Hematopoietic multipotent progenitor cell (in vitro differentiated cells): ENCODE results near the gene CEP128. TPM values are rescaled to one million over a fixed set of nuclear protein-coding genes. Genes with fewer than 3 reads are reported as not detected.

Experiments
- DNase-seq, 3 donors: peaks; one replicate each; pipeline ENCODE4 v3.0.0-alpha.2; 2011 to 2015; ENCODE audit warnings: low read depth in 2 of 3, low spot score in 2 of 3
- total RNA-seq: library from RNA; depleted of rRNA; stranded (reverse); fragments of >200 nt; gene quantifications from one replicate; pipeline ENCODE4 v1.2.3, GENCODE V29; 2012

Gene CEP128
- 3.5 TPM for total RNA-seq

- peak; percentile 54 to 92 (median 89) for DNase-seq
These were observed at the start of gene CEP128 for GRCh38 chr14:80941241-80942185. TSS of gene CEP128 (minus strand) at chr14:80941738.

- no peak for DNase-seq
These were observed 47.3 kb upstream of the CEP128 start for GRCh38 chr14:80988735-80989429.

DNA sequence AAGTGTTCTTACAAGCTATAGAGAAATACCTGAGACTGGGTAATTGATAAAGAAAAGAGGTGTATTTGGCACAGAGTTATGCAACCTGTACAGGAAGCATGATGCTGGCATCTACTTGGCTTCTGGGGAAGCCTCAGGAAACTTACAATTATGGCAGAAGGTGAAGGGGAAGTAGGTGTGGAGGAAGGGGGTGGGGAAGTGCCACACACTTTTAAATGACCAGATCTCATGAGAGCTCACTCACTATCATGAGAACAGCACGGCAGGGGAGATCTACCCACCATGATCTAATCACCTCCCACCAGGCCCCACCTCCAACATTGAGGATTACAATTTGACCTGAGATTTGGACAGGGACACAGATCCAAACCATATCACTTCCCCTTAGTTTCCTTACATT is 46.7 kb upstream of the CEP128 start:
- no peak for DNase-seq

DNA sequence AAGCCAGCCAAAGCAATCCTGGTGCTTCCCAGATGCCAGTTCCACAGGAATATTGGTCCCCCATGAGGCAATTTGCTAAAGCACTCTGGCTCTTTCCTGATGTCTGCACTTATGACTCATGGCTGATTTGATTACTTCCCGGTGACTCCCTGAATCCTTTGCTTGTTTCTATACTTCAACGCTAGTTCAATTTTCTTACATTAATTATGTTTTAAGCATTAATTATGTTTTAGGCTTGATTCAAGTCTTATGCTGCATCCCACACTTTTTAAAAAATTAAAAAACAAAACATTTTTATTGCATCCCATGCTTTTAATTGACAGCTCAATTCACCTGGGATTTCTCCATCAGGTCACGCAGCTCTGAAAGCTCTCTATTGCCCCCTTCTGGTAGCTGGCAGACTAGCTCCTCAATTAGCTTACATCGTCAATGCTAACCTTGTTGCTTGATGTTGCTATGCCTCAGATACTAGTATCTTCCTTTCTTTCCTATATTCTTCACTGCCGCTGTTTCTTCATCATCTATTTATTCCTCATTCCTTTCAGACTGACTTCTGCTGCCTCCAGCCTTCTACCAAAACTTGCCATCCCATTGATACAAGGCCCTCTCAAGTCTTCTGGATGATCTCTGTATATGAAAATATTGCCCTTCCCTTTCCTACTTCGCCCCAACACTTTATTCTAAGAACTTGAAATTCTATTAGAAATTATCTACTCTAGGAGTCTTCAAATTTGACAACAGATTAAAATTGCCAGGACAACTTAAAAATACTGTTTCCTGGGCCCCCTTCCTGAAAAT is 45.9 kb upstream of the CEP128 start:
- DNase-seq = peak; percentile 44 to 70 (median 47)

DNA sequence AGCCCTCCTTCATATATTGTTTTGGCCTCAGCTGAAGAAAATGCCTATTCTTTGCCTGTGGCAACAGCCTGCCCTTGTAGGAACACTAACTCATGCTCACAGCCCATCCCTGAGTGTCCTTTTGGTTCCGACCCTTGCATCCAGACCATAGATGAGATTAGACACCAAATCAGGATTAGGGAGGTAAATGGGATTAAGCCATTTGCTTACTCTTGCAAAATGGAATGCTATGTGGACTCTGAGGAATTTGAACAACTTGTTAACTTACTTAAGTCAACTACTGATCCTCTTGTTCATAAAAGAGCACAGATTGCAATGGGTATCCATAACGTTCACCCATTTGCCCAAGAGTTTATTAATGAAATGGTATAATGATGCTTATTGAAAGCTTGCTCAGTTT is 41.2 kb upstream of the CEP128 start:
- DNase-seq = no peak

DNA sequence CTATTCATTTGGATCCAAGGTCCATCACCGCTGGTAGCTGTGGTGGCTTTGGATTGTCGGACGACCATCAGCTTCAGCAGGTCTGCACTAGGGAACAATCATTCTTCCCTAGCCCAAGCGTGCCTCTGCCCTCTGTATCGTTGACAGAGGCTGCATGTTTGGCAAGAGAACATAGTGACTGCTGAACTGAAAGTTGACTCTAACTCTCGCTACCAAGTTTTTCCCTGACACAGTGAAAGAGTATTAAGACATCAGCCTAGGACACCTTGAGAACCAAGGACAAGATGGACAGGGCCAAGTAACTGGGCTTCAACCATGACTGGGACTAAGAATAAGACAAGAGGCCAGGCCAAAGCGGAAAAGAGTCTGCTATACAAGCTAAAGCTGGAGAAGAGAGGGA is 40.1 kb upstream of the CEP128 start:
- no peak for DNase-seq

DNA sequence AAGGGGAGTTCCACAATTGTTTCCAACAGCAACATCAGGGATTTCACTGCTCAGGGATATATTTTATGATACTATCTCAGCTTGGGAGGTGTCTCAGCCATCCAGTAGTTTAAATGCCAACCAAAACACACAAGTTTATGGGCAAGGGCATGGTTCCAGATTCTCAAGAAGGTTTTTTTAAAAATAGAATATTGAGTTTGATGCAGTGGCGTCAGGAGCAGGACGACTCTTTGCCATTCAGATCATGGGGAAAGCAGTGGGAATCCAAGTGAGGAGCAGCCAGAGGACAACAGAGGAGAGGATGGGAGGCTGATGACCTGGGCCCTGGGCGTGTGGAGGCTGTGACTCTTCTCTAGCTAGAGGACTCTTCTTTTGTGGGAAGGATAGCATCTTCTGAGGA is 39.6 kb upstream of the CEP128 start:
- DNase-seq = no peak

DNA sequence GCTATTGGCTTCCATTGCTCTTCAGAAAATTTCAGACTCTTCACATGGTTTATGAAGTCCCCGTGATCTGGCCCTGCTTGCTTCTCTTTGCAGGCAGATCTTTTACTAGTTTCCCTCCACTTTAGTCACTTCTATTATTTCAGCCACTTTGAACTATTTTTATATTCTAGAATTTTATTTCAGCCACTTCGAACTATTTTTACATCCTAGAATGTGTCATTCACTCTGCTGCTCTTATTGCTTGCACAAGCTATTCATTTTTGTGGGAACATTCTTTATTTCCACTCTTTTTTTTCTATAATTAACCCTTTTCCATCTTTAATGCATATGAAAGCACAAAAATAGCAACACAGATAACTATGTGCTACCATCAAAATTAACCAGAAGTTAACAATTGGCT is 38.4 kb upstream of the CEP128 start:
- DNase-seq = no peak

GRCh38 chr14:80978403-80978802 is 36.9 kb upstream of the CEP128 start:
- DNase-seq = no peak

GRCh38 chr14:80977221-80977620 is 35.7 kb upstream of the CEP128 start:
- no peak for DNase-seq

DNA sequence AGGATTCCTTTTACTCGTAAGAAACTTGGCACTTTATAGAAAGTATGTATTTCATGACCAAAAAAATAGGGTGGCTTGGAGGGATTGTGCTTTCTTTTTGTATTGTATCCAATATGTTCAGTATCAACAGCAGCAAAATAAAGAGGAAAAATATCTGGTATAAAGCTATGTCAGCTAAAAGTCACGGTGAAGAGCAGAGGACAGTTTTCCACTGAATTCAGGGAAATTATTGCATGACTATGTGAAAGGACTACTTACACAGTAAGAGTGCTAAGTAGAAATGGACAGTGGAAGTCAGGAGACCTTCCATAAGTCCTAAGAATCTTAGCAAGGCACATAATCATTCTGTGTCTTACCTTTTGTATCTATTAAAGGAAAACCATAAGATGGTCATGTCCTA is 33.1 kb upstream of the CEP128 start:
- DNase-seq = no peak

- no peak for DNase-seq
These were observed 32.5 kb upstream of the CEP128 start for GRCh38 chr14:80973931-80974641.

DNA sequence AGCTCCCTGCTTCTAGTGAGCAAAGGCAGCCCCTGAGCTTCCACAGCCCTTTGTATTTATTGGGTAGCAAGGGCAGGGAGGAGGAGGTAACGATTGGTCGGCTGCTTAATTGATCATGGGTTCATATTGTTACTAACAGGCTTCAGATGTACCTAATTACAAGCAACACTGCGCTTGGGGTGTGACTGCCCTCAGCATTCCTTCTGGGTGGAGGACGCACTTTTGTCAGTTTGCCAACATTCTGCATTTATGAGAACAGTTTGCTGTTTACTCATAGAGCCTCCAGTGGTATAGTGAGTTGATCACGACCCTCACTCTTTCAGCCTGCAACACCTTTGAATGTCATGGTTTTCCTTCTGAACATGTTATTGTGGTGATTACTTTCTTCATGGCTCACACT is 23.5 kb upstream of the CEP128 start:
- DNase-seq = no peak

DNA sequence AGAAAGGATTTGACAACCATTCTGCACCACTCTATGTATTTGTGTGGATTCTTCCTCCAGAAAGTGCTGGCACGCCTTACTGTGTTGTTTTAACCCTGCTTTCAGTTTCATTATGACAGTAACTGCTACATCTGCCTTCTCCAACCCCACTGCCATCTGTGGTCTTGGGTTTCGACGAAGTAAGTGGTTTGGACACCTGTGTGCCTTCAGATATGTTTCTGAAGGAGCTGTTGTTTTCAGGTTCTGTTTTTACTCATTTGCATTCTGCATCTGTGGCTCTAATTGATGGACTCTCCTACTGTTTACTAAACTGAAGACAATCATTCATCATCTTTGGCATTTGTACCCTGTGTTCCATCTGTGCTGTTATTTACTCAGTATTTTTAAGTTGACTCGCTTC is 18.0 kb upstream of the CEP128 start:
- DNase-seq = peak in 2 of 3 donors; percentile 12 to 60

DNA sequence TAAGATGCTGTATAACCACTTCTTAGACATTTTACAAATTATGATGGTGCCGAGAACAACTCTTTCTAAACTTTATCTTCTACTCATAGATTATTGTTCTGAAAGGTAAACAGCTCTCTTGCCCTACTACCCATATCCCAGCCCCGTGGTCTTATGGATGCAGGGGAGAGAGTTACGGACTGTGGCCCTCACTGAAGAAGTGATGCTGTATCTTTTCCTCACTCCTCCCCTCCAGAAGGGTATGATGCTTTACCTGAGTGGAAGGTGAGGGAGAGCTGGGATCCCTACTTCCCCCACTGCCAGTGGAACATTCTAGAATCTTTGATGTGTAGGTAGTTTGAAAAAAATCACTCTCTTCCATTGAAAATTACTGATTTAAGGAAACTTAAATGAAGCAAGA is 17.4 kb upstream of the CEP128 start:
- DNase-seq = no peak

GRCh38 chr14:80958226-80958625 is 16.7 kb upstream of the CEP128 start:
- no peak for DNase-seq

- no peak for DNase-seq
These were observed 16.1 kb upstream of the CEP128 start for GRCh38 chr14:80957613-80958012.

DNA sequence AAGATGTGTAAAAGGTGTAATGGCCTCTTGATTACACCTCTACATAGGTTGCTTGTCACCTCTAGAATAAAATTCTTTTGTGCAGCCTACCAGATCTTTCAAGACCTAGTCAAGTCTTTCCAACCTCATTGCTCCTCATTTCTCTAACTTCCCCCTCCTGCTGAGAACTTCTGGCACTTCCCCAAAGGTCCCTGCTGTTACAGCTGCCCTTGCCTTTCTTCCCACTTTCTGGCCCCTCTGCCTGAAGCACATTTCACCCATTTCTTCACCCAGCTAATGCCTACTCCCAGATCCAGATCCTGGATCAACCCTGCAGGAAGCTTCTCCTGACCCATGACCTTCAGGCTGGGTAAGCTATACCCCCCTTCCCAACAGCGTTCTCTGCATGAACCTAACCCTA is 15.4 kb upstream of the CEP128 start:
- DNase-seq = no peak

- DNase-seq = no peak
These were observed 14.6 kb upstream of the CEP128 start for GRCh38 chr14:80956102-80956501.

GRCh38 chr14:80955416-80955941 is 13.9 kb upstream of the CEP128 start, which contains the start of gene TSHR:
TSS of gene TSHR (plus strand) at chr14:80955621. CDS start at chr14:80955681, 60 bp downstream.
- DNase-seq = no peak
